Astrocyte (in vitro differentiated cells and primary cell): ENCODE results near the gene CCDC12. TPM values are rescaled to one million over a fixed set of nuclear protein-coding genes. Genes with fewer than 3 reads are reported as not detected.

Source experiments
- DNase-seq: peaks from one replicate; pipeline ENCODE4 v3.0.0-alpha.2; 2010; ENCODE audit warnings: low read depth
- FAIRE-seq: peaks from 2 replicates; lab custom pipeline; 2011; peaks lifted over from hg19 to GRCh38; lab: Jason Lieb, UNC
- H2AFZ ChIP-seq: 2 replicates; pipeline ENCODE4 v1.6.0; 2012; ENCODE audit warnings: low read depth, low read length, inconsistent platforms
- H3K27ac ChIP-seq: 2 replicates; pipeline ENCODE4 v1.5.1; 2011; ENCODE audit warnings: low read depth, low read length, inconsistent platforms
- H3K27me3 ChIP-seq: 2 replicates; pipeline ENCODE4 v1.6.0; 2011; ENCODE audit warnings: low read length, inconsistent platforms; ENCODE audit not compliant: insufficient read depth
- H3K36me3 ChIP-seq: 2 replicates; pipeline ENCODE4 v1.5.1; 2011; ENCODE audit warnings: low read length, inconsistent platforms; ENCODE audit not compliant: insufficient read depth
- H3K4me1 ChIP-seq: 2 replicates; pipeline ENCODE4 v1.5.1; 2011; ENCODE audit warnings: low read length, inconsistent platforms; ENCODE audit not compliant: insufficient read depth
- H3K4me2 ChIP-seq: 2 replicates; pipeline ENCODE4 v1.6.0; 2012; ENCODE audit warnings: low read length, inconsistent platforms
- H3K4me3 ChIP-seq: 2 replicates; pipeline ENCODE4 v1.5.1; 2011; ENCODE audit warnings: low read depth, mild to moderate bottlenecking, low read length, inconsistent platforms; ENCODE audit not compliant: insufficient read depth
- H3K79me2 ChIP-seq: 2 replicates; pipeline ENCODE4 v1.6.0; 2012; ENCODE audit warnings: mild to moderate bottlenecking, low read length, inconsistent platforms; ENCODE audit not compliant: insufficient read depth
- H3K9ac ChIP-seq: 2 replicates; pipeline ENCODE4 v1.6.0; 2012; ENCODE audit warnings: mild to moderate bottlenecking, low read length, inconsistent platforms
- H3K9me3 ChIP-seq: 2 replicates; pipeline ENCODE4 v1.5.1; 2012; ENCODE audit warnings: low read depth, mild to moderate bottlenecking, low read length, inconsistent platforms; ENCODE audit not compliant: insufficient read depth
- H4K20me1 ChIP-seq: 2 replicates; pipeline ENCODE4 v1.6.0; 2012; ENCODE audit warnings: low read length, inconsistent platforms; ENCODE audit not compliant: insufficient read depth
- H3K27ac Mint-ChIP-seq: one replicate; pipeline ENCODE4 v1.8.0; 2021; ENCODE audit warnings: mild to moderate bottlenecking, mixed read lengths; ENCODE audit not compliant: unreplicated experiment
- H3K27me3 Mint-ChIP-seq: one replicate; pipeline ENCODE4 v1.8.0; 2021; ENCODE audit warnings: low read depth, mixed read lengths; ENCODE audit not compliant: unreplicated experiment
- H3K36me3 Mint-ChIP-seq: one replicate; pipeline ENCODE4 v1.8.0; 2021; ENCODE audit warnings: low read depth, mixed read lengths; ENCODE audit not compliant: unreplicated experiment
- H3K4me1 Mint-ChIP-seq: one replicate; pipeline ENCODE4 v1.8.0; 2021; ENCODE audit warnings: low read depth, mixed read lengths; ENCODE audit not compliant: unreplicated experiment
- H3K4me3 Mint-ChIP-seq: one replicate; pipeline ENCODE4 v1.8.0; 2021; ENCODE audit warnings: mild to moderate bottlenecking, moderate library complexity, mixed read lengths; ENCODE audit not compliant: unreplicated experiment
- H3K9me3 Mint-ChIP-seq: one replicate; pipeline ENCODE4 v1.8.0; 2021; ENCODE audit warnings: mild to moderate bottlenecking, mixed read lengths; ENCODE audit not compliant: unreplicated experiment
- CTCF ChIP-seq: IDR thresholded peaks from 2 replicates; pipeline ENCODE4 v1.5.1; 2011; ENCODE audit warnings: low read depth, mild to moderate bottlenecking, inconsistent platforms, low read length, moderate library complexity; ENCODE audit not compliant: insufficient read depth
- EZH2 ChIP-seq: IDR thresholded peaks from 2 replicates; pipeline ENCODE4 v1.6.1; 2012; ENCODE audit warnings: mild to moderate bottlenecking, low read length, inconsistent platforms; ENCODE audit not compliant: insufficient read depth
- total RNA-seq: library from RNA; stranded (reverse); gene quantifications from 2 replicates; pipeline ENCODE4 v1.2.1, GENCODE V29; 2021

Gene CCDC12
- total RNA-seq, 1 donor from 2014 or later: 29.0 TPM

DNA sequence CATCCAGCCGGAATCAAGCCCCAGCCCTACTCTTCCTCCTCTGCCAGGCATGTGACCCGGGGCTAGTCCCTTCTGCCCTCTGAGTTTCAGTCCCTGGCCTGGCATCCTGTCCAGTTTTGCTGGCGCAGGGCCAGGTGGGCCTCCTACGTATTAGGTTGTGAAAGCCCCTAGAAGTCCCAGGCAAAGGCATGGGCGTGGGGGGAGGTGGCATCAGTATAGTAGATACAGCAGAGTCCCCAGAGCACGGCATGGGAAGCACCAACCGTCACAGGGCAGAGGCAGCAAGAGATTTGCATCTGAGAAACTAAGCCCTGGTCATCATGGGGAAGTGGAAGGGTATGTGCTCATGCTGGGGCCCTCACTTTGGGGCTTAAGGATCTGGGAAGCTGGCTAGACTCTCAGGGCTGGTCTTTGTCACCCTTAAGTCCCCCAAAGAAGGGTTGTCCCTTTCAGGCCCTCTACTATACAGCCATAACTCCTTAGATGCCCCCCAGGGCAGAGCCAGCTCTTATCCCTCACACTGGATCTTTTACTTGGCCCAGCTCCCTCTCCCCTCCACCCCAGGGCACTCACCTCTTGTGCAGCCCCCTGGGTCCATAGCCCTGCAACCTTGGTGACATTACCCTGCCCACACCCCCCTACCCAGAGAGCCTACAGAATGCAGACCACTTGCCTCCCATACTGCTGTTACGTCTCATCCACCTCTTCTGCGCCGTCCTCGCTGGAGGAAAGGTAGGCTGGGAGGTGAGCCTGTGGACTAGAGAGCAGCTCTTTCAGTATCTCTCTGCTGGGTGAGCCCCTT, 14.2 kb upstream of the CCDC12 start:
- Histone ChIP-seq H3K4me2 (no peak overlapping the region), H3K27ac (no peak overlapping the region), H3K79me2 (no peaks in the 10 kb centered on the region), H3K9me3 (no peaks in the 10 kb centered on the region), H3K4me3 (no peak overlapping the region), H3K36me3 (no peaks in the 10 kb centered on the region), H3K9ac (no peak overlapping the region), H3K4me1 (peaks cover 4% of the 10 kb centered on the region), H3K27me3 (no peaks in the 10 kb centered on the region), H4K20me1 (no peaks in the 10 kb centered on the region), H2AFZ (no peak overlapping the region)
- Mint-ChIP-seq H3K27ac (no peak overlapping the region), H3K36me3 (peaks cover 15% of the 10 kb centered on the region), H3K4me3 (no peak overlapping the region), H3K9me3 (peaks cover 2% of the 10 kb centered on the region), H3K27me3 (peaks cover 4% of the 10 kb centered on the region), H3K4me1 (no peaks in the 10 kb centered on the region)
- FAIRE-seq (no peak), DNase-seq (no peak)
- no peak for TF ChIP-seq EZH2
- no peak for TF ChIP-seq CTCF

GRCh38 chr3:46989146-46989810, 12.7 kb upstream of the CCDC12 start:
- Histone ChIP-seq H2AFZ (no peak overlapping the region), H3K4me1 (peaks cover 4% of the 10 kb centered on the region), H3K27ac (no peak overlapping the region), H3K36me3 (no peaks in the 10 kb centered on the region), H3K9me3 (no peaks in the 10 kb centered on the region), H3K9ac (no peak overlapping the region), H3K79me2 (no peaks in the 10 kb centered on the region), H3K4me3 (no peak overlapping the region), H3K27me3 (no peaks in the 10 kb centered on the region), H3K4me2 (no peak overlapping the region), H4K20me1 (no peaks in the 10 kb centered on the region)
- no peak for DNase-seq
- Mint-ChIP-seq H3K9me3 (peaks cover 2% of the 10 kb centered on the region), H3K4me1 (no peaks in the 10 kb centered on the region), H3K4me3 (no peak overlapping the region), H3K36me3 (peaks cover 9% of the 10 kb centered on the region), H3K27me3 (peaks cover 4% of the 10 kb centered on the region), H3K27ac (no peak overlapping the region)
- TF ChIP-seq EZH2 (no peak), CTCF (no peak)
- FAIRE-seq: no peak
